HG02973 (cell line): ENCODE measurements around the gene WNK2.

Source experiments
- ATAC-seq: cut with Tn5 transposase; IDR thresholded peaks from one replicate; pipeline ENCODE4 v1.9.1; 2021; ENCODE audit warnings: moderate library complexity; ENCODE audit not compliant: unreplicated experiment

Gene WNK2

GRCh38 chr9:93253633-93254032, 69.7 kb downstream of the WNK2 start:
- no peak for ATAC-seq

GRCh38 chr9:93254061-93254481, 70.1 kb downstream of the WNK2 start:
- no peak for ATAC-seq

- no peak for ATAC-seq
Observed at GRCh38 chr9:93254806-93255493, 71.0 kb downstream of the WNK2 start.

- ATAC-seq, result no peak
Observed at GRCh38 chr9:93255494-93255867, 71.5 kb downstream of the WNK2 start.

GRCh38 chr9:93255994-93256877, 72.3 kb downstream of the WNK2 start:
- ATAC-seq, result no peak

- no peak for ATAC-seq
Observed at GRCh38 chr9:93256878-93257807, 73.2 kb downstream of the WNK2 start.

- no peak for ATAC-seq
Observed at GRCh38 chr9:93257808-93258331, 73.9 kb downstream of the WNK2 start.

- no peak for ATAC-seq
Observed at GRCh38 chr9:93258419-93258817, 74.5 kb downstream of the WNK2 start.

- ATAC-seq, result no peak
Observed at GRCh38 chr9:93258818-93259489, 75.0 kb downstream of the WNK2 start.

GRCh38 chr9:93259490-93260262, 75.7 kb downstream of the WNK2 start:
- no peak for ATAC-seq

- no peak for ATAC-seq
Observed at GRCh38 chr9:93260263-93261066, 76.5 kb downstream of the WNK2 start.

GRCh38 chr9:93261281-93261680, 77.3 kb downstream of the WNK2 start:
- ATAC-seq, result no peak

- ATAC-seq, result no peak
Observed at GRCh38 chr9:93261735-93262523, 78.0 kb downstream of the WNK2 start.

- ATAC-seq, result no peak
Observed at GRCh38 chr9:93262537-93263310, 78.8 kb downstream of the WNK2 start.

- no peak for ATAC-seq
Observed at GRCh38 chr9:93263334-93264229, 79.6 kb downstream of the WNK2 start.
